Measurements from ENCODE around the gene TRIM72.
"Not testable (repeated sequence)": the region's sequence is repeated elsewhere in the genome, so short reads cannot be mapped to it uniquely, and the experiment has no call there.

Gene TRIM72

DNA sequence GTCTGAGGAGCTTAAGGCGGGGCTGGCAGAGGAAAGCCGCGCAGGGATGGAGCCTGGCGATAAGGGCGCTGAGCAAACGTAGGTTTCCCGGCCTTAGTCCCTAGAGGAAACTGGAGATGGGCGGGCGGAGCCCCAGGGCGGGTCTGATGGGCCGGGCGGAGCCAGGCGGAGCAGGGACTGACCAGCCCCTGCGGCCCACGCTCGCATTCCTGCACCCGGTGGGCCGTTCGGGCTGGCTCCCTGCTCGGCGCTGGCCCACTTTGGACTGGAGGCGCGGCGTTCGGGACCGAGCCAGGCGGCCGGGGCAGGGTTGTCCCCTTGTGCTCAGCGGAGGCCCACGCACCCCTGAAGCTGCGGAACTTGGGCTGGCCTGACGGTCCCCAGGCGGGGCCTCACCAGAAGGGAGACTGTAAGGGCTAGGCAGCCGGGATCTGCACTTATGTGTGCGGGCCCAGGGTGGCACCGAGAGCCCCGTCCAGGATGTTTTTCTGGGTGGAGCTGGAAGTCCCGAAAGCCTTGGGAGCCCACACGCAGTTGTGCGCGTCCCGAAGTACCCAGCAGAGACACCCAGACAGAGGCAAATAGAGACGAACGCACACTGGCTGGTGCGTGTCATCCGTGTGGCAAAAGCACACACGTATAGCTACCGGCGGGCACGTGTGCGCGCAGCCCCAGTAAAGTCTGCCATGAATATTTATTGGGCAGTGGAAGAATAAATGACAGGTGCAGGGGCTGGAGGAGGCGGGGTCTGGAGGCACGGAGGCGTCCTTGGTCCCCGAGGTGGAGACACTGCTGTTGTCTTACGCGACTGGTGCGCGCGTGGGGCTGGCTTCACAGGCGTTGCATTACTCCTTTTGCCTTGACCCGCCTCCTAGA lies 1.6 kb downstream of the TRIM72 start:
- no peak for DNase-seq

DNA sequence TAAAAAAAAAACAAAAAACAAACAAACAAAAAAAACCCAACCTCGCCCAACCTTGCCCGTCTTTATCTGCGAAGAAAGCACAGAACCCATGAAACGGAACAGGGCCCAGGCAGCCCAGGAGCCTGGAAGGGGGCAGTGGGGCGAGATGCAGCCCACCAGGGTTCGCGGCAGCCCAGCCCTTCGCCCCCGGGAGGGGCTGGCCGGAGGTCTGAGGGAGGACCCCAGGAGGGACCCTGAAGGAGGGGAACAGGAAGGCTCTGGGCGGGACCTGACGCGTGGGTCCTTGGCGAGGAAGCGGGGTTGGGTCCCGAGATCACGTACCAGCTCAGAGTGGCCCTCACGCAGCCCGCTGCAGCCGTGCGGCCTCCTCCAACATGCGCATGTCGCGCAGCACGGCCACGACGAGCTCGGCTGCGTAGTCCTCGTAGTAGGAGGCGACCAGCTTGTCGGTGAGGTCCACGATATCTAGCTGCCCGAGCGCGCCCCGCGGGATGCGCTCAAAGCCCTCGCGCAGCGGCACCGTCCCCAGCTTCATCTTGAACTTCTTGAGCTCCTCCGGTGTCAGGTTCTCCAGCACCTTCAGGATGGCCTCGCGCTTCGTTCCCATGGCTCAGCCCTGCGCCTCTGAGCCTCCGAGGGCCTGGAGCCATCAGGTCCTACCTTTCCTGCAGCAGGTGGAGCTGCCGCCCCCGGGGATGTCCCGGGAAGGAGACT lies 2.7 kb downstream of the TRIM72 start, which contains the start of gene PYDC1:
PYDC1 (minus strand) TSS at position 714 of the 714 bp plus-strand sequence; CDS start at position 607, 107 bp downstream.
- DNase-seq, result no peak

DNA sequence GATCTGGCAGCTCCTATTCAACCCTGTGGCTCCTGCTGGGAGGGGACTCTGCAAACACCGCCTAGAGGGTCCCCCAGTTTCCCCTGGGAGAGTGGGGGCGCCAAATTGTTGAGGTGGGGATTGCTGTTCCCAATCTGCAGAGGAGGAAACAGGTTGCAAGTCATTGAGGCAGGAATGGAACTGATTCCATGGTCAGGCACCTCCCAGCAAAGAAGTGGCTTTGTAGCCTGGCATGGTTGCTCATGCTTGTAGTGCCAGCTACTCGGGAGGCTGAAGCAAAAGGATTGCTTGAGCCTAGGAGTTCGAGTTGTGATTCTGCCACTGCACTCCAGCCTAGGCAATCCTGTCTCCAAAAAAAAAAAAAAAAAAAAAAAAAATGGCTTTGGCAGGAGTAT lies 3.2 kb downstream of the TRIM72 start:
- DNase-seq, result no peak

DNA sequence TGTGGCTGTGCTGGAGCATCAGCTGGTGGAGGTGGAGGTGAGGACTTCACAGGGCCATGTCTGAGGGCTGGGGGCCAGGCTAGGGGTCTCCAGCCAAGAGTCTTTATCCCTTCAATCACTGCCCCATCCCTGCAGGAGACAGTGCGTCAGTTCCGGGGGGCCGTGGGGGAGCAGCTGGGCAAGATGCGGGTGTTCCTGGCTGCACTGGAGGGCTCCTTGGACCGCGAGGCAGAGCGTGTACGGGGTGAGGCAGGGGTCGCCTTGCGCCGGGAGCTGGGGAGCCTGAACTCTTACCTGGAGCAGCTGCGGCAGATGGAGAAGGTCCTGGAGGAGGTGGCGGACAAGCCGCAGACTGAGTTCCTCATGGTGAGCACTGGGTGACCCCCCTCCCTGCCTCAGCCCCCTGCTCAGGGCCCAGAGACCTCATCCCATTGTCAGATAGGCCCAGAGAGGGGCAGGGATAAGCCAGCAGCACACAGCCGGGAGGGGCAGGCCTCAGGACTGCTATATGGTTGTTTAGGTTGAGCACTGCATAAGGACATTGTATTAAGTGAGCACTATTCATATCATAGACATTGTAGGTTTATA lies 5.3 kb downstream of the TRIM72 start:
- no peak for DNase-seq

DNA sequence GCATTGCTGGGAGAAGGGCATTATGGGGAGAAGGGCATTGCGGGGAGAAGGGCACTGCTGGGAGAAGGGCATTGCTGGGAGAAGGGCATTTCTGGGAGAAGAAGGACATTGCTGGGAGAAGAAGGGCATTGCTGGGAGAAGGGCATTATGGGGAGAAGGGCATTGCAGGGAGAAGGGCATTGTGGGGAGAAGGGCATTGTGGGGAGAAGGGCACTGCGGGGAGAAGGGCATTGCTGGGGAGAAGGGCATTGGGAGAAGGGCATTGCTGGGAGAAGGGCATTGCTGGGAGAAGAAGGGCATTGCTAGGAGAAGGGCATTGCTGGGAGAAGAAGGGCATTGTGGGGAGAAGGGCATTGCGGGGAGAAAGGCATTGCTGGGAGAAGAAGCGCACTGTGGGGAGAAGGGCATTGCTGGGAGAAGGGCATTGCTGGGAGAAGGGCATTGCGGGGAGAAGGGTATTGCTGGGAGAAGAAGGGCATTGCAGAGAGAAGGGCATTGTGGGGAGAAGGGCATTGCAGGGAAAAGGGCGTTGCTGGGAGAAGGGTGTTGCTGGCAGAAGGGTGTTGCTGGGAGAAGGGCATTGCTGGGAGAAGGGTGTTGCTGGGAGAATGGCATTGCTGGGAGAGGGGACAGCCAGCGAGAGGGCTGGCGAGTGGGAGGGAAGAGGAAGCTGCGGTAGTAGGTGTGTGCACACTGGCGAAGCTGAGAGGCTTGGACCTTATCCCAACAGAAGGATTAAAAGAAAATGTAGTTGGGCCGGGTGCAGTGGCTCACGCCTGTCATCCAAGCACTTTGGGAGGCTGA lies 7.6 kb downstream of the TRIM72 start:
- no peak for DNase-seq

DNA sequence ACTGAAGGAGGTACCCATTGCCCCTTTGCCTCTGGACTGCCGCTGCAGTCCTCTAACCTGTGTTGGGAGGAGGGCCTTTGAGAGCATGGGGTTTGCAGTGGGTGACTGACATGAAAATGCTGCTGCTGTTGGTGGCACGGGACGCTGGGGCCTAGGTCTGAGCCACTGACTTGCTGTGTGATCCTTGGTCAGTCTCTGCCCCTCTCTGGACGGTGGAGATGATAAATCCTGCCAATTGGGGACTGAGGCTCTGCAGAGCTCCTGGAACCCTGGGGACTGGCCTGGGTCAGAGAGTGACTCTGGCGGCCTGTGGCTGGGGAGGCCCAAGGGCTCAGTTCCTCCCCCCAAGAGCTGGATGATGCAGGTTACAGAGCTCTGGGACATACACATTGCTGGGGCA lies 9.1 kb downstream of the TRIM72 start:
- DNase-seq, result no peak

DNA sequence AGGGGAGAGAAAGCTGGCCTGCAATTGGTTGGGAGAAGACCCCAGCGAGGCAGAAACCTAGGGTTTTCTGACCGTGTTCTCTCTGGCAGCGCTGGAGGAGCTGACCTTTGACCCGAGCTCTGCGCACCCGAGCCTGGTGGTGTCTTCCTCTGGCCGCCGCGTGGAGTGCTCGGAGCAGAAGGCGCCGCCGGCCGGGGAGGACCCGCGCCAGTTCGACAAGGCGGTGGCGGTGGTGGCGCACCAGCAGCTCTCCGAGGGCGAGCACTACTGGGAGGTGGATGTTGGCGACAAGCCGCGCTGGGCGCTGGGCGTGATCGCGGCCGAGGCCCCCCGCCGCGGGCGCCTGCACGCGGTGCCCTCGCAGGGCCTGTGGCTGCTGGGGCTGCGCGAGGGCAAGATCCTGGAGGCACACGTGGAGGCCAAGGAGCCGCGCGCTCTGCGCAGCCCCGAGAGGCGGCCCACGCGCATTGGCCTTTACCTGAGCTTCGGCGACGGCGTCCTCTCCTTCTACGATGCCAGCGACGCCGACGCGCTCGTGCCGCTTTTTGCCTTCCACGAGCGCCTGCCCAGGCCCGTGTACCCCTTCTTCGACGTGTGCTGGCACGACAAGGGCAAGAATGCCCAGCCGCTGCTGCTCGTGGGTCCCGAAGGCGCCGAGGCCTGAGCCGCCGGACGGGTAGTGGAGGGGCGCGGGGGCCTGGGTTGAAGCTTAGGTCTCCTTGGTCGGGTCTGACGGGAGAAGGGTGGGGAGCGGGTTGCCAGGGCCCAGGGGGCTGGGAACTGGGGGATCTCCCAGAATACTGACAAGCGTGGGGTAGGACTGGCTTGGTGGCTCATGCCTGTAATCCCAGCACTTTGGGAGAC lies 10.4 kb downstream of the TRIM72 start:
- no peak for DNase-seq

DNA sequence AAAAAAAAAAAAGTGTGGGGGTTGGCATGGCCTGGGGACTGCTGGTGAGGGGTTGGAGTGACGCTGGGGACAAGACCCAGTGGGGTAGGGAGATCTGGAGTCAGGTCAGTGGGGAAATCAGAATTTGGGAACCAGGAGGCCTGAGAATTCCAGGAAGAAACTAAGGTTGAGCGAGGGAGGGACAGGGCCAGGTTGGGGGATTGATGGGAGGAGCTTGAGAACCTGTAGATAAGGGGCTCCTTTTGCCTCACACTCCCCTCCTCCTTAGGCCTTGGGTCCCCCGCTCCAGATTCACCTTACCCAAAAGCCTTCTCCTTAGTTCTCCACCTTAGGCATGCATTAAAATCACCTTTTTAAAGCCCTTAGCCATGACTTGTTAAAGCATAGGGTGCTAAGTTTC lies 11.3 kb downstream of the TRIM72 start:
- no peak for DNase-seq

DNA sequence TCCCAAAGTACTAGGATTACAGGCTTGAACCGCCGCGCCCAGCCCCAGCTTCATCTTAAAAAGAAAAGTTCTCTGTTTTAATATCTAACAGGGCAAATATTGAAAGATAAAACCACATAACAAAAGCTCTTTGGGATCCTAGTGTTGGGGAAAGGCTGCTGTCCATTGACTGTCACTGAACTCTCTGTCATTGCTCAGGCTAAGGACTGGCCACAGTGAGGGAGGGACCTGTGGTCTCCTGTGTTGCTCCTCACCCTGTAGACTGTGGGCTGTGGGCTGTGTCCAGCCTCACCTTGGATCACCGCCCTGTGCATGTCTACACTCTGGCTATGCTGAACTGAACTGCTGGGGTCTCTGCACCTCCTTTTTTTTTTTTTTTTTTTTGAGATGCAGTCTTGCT lies 14.3 kb downstream of the TRIM72 start:
- no peak for DNase-seq

DNA sequence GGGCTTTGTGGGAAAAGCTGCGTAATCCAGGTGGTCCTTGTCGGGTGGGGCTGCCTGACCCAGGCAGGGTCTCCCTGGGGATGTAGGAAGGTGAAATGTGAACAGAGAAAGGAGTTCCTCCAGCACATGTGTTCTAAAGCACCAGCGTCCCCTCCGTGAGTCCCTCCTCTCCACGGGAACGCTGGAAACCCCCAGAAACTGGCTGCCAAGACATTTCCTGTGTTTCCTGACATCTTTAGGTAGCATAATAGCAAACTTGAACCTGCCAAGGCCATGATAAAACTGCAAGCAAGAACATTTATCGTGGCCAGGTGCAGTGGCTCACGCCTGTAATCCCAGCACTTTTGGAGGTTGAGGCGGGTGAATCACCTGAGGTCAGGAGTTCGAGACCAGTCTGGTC lies 15.6 kb downstream of the TRIM72 start:
- no peak for DNase-seq

DNA sequence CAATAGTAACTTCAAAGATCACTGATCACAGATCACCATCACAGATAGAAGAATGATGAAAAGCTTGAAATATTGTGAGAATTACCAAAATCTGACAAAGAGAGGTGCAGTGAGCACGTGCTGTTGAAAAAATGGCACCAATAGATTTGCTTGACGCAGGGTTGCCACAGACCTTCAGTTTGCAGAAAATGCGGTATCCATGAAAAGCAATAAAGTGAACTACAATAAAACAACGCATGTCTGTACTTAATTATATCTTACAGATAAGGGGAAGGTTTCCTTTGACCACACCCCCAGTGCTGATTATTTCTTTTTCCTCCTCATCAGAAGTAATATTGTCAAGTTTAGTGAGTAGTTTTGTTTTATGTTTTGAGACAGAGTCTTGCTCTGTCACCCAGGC lies 24.1 kb downstream of the TRIM72 start:
- DNase-seq, result no peak

DNA sequence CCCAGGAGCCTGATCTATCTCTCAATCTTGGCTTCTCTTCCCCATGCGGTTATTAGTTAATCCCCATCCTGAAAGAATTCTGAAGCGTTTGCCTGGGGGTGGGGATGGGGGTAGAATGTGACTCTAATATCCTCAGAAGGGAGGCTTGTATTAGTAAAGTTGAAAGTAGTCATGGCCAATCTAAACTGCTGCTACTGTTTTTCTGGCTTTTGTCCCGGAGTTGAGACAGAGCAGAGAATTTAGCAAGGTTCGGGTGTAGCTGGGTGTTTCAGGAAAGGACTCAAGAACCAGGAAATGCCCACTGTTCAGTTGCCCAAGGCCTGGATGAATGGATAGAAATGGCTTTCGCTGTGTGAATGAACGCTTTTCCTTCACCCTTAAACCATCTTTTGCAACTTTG lies 28.3 kb downstream of the TRIM72 start:
- DNase-seq, result no peak

DNA sequence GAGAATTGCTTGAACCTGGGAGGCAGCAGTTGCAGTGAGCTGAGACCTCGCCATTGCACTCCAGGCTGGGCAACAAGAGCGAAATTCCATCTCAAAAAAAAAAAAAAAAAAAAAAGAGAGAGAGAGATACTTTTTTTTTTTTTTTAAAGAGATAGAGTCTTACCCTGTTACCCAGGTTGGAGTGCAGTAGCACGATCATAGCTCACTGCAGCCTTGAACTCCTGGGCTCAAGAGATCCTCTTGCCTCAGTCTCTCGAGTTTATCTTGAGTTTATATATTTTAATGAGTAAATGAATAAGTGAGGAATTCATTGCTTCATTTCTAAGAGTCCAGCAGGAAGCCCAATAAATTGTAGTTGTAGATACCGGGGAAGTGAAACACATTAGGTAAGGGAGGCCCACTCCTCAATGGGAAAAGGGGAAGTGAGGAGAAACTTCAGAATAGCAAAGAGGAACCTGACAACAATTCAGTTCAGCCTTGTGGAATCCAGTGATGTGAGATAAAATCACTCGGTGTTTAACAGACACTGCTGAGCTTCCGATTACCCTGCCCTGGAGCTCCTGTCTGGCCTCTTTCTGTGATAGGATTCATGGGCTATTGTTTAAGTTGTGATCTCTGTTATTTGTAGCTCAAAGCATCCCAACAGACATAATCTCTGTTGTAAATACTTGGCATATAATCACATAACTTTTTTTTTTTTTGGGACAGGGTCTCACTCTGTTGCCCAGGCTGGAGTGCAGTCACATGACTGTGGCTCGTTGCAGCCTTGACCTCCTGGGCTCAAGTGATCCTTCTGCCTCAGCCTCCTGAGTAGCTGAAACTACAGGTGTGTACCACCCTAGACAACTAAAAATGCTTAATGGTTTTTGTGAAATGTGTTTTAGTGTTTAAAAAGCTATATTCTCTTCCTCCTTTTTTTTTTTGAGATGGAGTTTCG lies 30.1 kb downstream of the TRIM72 start:
- no peak for DNase-seq

DNA sequence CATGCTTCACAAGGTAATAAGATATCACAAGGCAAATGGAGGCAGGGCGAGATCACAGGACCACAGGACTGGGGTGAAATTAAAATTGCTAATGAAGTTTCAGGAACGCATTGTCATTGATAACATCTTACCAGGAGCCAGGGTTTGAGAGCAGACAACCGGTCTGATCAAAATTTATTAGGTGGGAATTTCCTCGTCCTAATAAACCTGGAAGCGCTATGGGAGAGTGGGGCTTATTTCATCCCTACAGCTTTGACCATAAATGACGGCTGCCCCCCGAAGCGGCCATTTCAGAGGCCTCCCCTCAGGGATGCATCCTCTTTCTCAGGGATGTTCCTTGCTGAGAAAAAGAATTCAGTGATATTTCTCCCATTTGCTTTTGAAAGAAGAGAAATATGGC lies 31.7 kb downstream of the TRIM72 start:
- not testable (repeated sequence) for DNase-seq

DNA sequence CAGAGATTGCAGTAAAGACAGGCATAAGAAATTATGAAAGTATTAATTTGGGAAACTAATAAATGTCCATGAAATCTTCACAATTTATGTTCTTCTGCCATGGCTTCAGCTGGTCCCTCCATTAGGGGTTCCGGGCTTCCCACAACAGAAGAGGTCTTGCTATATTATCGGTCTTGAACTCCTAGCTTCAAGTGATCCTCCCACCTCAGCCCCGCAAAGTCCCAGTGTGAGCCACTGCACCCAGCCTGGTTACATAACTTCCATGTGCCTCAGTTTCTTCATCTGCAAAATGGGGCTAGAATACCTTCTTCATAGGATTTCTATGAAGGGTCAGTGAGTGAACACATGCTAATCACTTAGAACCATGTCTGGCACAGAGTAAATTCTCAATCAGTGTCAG lies 32.4 kb downstream of the TRIM72 start:
- no peak for DNase-seq

DNA sequence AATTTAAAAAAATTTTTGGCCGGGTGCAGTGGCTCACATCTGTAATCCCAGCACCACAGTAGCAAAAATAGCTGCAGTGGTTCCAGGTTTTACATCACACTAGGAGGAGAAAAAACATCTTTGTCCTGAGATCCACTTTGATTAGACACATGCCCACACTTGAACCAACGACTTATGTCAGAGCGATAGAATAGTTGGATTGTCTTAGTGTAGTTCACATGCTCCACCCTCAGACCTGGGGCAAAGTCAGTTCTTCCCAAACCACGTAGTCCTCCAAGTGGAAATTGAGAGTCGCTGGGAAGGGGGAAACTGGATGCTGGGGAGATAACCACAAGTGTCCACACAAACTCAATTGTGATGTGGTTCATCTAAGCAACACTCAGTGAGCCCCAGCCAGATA lies 34.4 kb downstream of the TRIM72 start:
- DNase-seq, result no peak

DNA sequence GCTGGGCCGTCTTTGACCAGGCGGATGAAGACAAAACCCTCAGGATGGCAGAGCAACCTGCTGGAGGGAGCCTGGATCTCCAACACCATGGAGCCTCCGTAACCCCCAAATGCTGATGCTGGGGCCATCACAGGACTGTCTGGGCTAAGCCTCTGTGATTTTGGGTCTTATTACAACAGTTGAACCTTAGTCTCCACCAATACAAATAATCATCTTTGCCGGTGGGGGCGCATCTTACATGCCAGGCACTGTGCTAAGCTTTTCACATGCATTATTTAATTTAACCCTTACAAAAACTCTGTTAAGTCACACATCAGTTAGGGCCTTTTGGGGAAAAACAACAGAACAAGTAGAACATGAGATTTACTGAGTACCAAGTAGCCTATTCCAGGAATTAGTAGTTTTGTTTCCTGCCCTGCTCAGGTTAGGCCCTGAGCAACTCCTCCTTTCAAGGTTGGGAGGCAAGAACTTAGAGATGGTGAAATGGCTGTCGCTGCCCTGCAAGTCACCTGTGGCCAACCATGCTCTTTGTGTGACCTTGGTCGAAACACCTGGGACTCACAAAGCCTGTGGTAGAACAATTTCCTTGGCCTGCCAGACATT lies 37.0 kb downstream of the TRIM72 start:
- no peak for DNase-seq

DNA sequence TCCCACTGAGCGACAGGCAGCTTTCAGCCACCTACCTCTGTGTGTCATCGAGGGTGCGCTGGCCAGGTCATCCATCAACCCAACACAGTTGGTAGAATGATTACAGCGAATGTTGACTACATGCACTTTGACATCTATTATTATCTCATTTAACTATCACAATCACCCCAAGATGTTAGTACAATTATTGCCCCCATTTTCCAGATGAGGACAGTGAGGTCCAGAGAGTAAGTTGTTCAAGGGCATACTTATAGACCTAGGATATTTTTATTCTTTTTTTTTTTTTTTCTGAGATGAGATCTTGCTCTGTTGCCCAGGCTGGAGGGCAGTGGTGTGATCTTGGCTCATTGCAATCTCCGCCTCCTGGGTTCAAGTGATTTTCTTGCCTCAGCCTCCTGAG lies 37.5 kb downstream of the TRIM72 start:
- no peak for DNase-seq

DNA sequence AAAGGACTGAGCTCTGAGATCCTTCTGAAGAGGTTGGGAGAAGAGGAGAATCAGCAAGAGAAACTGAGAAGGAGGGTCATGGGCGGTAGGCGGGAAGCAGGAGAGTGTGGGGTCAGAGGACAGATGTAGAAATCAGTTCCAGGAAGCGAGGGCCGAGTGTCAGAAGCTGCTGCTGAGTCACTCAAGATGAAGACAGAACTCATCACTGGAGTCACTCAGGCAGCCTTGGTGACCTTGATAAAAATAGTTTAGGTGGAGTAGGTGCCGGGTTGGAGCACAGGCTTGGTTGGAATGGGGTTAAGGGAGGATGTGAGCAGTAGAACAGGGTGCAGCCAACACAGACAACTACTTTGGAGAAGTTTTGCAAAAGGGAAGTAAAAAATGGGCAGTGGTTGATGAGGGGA lies 39.7 kb downstream of the TRIM72 start:
- DNase-seq, result no peak

DNA sequence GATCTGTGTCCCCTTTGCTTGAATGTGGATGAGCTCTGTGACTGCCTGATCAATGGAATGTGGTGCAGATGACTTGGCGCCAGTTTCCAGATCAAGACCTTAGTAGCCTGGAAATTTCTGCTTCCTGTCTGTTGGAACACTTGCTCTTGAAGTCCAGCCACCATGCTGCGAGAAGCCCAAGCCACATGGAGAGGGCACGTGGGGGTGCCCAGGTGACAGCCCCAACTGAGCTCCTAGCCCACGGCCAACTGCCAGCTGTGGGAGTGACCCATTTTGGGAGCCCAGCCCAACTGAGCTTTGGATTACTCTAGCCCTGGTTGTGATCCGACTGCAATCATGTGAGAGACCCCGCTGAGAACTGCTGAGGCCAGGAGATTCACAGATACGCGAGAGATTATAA lies 42.5 kb downstream of the TRIM72 start:
- no peak for DNase-seq

DNA sequence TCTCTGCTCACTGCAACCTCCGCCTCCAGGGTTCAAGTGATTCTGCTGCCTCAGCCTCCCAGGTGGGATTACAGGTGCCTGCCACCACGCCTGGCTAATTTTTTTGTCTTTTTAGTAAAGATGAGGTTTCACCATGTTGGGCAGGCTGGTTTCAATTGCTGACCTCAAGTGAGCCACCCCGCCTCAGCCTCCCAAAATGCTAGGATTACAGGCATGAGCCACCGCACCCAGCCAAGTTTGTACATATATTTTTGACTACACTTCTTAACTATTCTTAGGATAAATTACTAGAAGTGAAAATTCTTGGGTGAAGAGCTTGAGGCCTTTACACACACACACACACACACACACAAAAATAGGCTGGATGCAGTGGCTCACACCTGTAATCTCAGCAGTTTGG lies 44.4 kb downstream of the TRIM72 start:
- DNase-seq, result no peak

Data from NCI-H2029 treated with DMSO at 0.1 percent for 48 hours (cell line).